Activated T-cell treated with anti-CD3 and anti-CD28 coated beads, Interleukin-2, amount 50 U/mL, for 24 hours (primary cell): ENCODE measurements around the gene ZNF219.
"Not testable (repeated sequence)": the region's sequence is repeated elsewhere in the genome, so short reads cannot be mapped to it uniquely, and the experiment has no call there.

Experiments used
- DNase-seq: peaks from one replicate; pipeline ENCODE4 v3.0.0-alpha.2; 2020
- H3K27ac Mint-ChIP-seq: 2 replicates; pipeline ENCODE4 v1.8.0; 2020; ENCODE audit warnings: mild to moderate bottlenecking, mixed read lengths
- H3K27me3 Mint-ChIP-seq: 2 replicates; pipeline ENCODE4 v1.8.0; 2020; ENCODE audit warnings: mixed read lengths
- H3K36me3 Mint-ChIP-seq: 2 replicates; pipeline ENCODE4 v1.8.0; 2020; ENCODE audit warnings: low read depth, mixed read lengths
- H3K4me1 Mint-ChIP-seq: 2 replicates; pipeline ENCODE4 v1.8.0; 2020; ENCODE audit warnings: low read depth, mixed read lengths
- H3K4me3 Mint-ChIP-seq: 2 replicates; pipeline ENCODE4 v1.8.0; 2020; ENCODE audit warnings: mild to moderate bottlenecking, moderate library complexity, mixed read lengths
- H3K9me3 Mint-ChIP-seq: 2 replicates; pipeline ENCODE4 v1.8.0; 2020; ENCODE audit warnings: mixed read lengths

Gene ZNF219

GRCh38 chr14:21055432-21056117 lies 42.9 kb downstream of the ZNF219 start:
- H3K36me3 Mint-ChIP-seq: no peaks in the 10 kb centered on the region
- H3K4me1 Mint-ChIP-seq: peaks cover 3% of the 10 kb centered on the region
- H3K27me3 Mint-ChIP-seq: peaks cover 13% of the 10 kb centered on the region
- DNase-seq: no peak
- H3K27ac Mint-ChIP-seq: no peak overlapping the region
- no peak overlapping the region for H3K4me3 Mint-ChIP-seq
- H3K9me3 Mint-ChIP-seq: no peaks in the 10 kb centered on the region

- Mint-ChIP-seq H3K4me3 (no peak overlapping the region), H3K27me3 (peaks cover 10% of the 10 kb centered on the region), H3K4me1 (peaks cover 3% of the 10 kb centered on the region), H3K36me3 (no peaks in the 10 kb centered on the region), H3K27ac (no peak overlapping the region), H3K9me3 (no peaks in the 10 kb centered on the region)
- no peak for DNase-seq
Measured at GRCh38 chr14:21054768-21055145, 43.7 kb downstream of the ZNF219 start.

DNA sequence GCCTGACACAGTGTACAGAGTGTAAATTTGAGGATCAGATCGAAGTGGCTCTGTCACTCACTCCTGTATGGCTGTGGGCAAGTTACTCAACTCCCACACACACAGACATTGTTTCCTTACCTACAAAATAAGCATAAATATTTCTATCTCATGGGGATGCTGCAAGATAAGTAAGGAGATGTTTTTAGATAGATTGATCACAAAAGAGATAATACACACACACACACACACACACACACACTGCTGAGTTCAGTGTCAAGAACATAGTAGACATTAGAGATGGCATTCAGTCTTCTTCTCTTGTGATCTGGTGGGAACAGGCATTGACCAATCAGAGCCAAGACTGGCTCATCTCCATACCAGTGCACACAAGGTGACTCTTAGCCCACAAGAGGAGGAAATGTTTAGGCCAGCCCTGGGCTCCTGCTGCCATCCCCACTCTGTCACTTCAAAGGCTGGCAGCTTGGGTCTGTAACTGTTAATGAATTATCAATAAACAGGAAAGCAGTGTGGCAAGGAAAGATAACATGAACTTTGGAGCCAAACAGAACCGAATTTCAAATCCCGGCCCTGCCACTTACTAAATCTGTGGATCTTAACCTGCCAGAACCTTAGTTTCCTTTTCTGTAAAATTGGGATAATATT lies 44.2 kb downstream of the ZNF219 start:
- Mint-ChIP-seq H3K9me3 (no peaks in the 10 kb centered on the region), H3K4me1 (peaks cover 3% of the 10 kb centered on the region), H3K27me3 (peaks cover 9% of the 10 kb centered on the region), H3K36me3 (no peaks in the 10 kb centered on the region), H3K4me3 (no peak overlapping the region), H3K27ac (no peak overlapping the region)
- no peak for DNase-seq

DNA sequence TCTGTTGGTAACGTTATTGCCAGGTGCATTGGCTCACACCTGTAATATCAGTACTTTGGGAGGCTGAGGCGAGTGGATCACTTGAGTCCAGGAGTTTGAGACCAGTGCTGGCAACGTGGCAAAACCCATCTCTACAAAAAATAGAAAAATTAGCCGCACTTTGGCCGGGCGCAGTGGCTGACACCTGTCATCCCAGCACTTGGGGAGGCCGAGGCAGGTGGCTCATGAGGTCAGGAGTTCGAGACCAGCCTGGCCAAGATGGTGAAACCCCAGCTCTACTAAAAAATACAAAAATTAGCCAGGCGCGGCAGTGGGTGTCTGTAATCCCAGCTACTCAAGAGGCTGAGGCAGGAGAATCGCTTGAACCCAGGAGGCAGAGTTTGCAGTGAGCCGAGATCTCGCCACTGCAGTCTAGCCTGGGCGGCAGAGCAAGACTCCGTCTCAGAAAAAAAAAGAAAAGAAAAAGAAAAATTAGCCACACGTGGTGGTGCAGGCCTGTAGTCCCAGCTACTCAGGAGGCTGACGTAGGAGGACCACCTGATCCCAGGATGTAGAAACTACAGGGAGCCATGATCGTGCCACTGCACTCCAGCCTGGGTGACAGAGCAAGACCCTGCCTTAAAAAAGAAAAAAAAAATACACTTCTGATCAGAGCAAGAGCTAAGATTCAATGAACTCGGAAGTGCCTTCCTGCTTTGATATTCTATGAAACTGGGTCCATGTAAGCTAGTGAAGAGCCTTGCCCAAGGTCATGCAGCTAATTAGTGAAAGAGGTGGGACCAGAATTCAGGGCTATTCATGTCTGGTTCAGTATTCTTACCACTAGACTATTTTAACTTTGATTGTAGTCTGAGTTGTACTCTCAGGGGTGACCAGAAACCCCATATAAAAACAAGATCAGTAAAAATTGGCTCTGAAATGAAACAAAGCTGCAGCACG lies 45.0 kb downstream of the ZNF219 start:
- H3K9me3 Mint-ChIP-seq: no peaks in the 10 kb centered on the region
- H3K27ac Mint-ChIP-seq: no peak overlapping the region
- H3K4me1 Mint-ChIP-seq: peaks cover 3% of the 10 kb centered on the region
- no peaks in the 10 kb centered on the region for H3K36me3 Mint-ChIP-seq
- H3K4me3 Mint-ChIP-seq: no peak overlapping the region
- peaks cover 11% of the 10 kb centered on the region for H3K27me3 Mint-ChIP-seq
- DNase-seq: no peak

GRCh38 chr14:21050597-21050996 lies 47.9 kb downstream of the ZNF219 start:
- peaks cover 16% of the 10 kb centered on the region for H3K27me3 Mint-ChIP-seq
- no peak overlapping the region for H3K27ac Mint-ChIP-seq
- H3K36me3 Mint-ChIP-seq: no peaks in the 10 kb centered on the region
- H3K4me3 Mint-ChIP-seq: no peak overlapping the region
- H3K9me3 Mint-ChIP-seq: no peaks in the 10 kb centered on the region
- DNase-seq: no peak
- peaks cover 3% of the 10 kb centered on the region for H3K4me1 Mint-ChIP-seq

- H3K36me3 Mint-ChIP-seq: no peaks in the 10 kb centered on the region
- no peaks in the 10 kb centered on the region for H3K9me3 Mint-ChIP-seq
- H3K27ac Mint-ChIP-seq: no peak overlapping the region
- DNase-seq: no peak
- H3K4me3 Mint-ChIP-seq: no peak overlapping the region
- H3K27me3 Mint-ChIP-seq: peaks cover 19% of the 10 kb centered on the region
- H3K4me1 Mint-ChIP-seq: peaks cover 7% of the 10 kb centered on the region
Measured at GRCh38 chr14:21049271-21049673, 49.2 kb downstream of the ZNF219 start.

GRCh38 chr14:21048638-21049037 lies 49.8 kb downstream of the ZNF219 start:
- DNase-seq: no peak
- Mint-ChIP-seq H3K36me3 (no peaks in the 10 kb centered on the region), H3K27me3 (peaks cover 19% of the 10 kb centered on the region), H3K9me3 (no peaks in the 10 kb centered on the region), H3K4me3 (no peak overlapping the region), H3K27ac (no peak overlapping the region), H3K4me1 (peaks cover 7% of the 10 kb centered on the region)

GRCh38 chr14:21047378-21047781 lies 51.1 kb downstream of the ZNF219 start:
- no peaks in the 10 kb centered on the region for H3K36me3 Mint-ChIP-seq

DNA sequence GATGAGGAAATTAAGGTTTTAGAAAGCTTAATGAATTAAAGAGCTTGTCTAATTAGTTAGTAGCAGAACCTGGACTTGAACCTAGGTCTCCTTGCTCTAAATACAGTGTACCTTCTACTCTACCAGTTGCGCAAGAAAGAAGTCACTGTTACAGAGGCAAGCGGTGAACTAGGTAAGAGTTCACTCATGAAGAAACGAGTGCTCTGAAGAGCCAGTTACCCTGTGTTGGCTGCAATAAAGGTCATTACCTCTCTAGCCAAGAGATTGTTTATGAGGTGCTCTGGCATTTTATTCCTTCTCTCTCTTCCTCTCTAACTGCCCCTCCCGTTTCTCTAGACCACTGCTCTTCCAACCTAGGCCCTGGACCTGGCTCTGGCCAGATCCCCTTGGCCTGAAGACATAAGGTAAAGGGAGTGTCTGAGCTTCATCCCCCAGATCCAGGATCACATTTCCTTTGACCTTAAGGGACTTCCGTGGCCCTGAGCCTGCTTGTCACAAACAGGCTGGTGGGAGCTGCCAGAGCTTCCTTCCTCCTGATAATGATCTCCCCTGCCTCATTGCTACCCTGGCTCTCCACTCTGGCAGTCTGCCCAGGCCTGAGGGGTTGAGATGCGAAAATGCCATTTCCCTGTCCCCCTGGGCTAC lies 54.4 kb downstream of the ZNF219 start:
- DNase-seq: no peak
- Mint-ChIP-seq H3K4me3 (no peak overlapping the region), H3K36me3 (no peaks in the 10 kb centered on the region), H3K9me3 (no peaks in the 10 kb centered on the region), H3K27ac (no peak overlapping the region), H3K27me3 (peaks cover 17% of the 10 kb centered on the region), H3K4me1 (peaks cover 7% of the 10 kb centered on the region)

More at GRCh38 chr14:21047378-21047781, 51.1 kb downstream of the ZNF219 start:
- DNase-seq: no peak
- Mint-ChIP-seq H3K4me1 (peaks cover 7% of the 10 kb centered on the region), H3K27ac (no peak overlapping the region), H3K27me3 (peaks cover 27% of the 10 kb centered on the region), H3K4me3 (no peak overlapping the region), H3K9me3 (no peaks in the 10 kb centered on the region)

GRCh38 chr14:21043387-21043973 lies 55.0 kb downstream of the ZNF219 start:
- Mint-ChIP-seq H3K4me3 (no peak overlapping the region), H3K27me3 (peaks cover 16% of the 10 kb centered on the region), H3K4me1 (peaks cover 7% of the 10 kb centered on the region), H3K9me3 (no peaks in the 10 kb centered on the region), H3K36me3 (no peaks in the 10 kb centered on the region), H3K27ac (no peak overlapping the region)
- no peak for DNase-seq

DNA sequence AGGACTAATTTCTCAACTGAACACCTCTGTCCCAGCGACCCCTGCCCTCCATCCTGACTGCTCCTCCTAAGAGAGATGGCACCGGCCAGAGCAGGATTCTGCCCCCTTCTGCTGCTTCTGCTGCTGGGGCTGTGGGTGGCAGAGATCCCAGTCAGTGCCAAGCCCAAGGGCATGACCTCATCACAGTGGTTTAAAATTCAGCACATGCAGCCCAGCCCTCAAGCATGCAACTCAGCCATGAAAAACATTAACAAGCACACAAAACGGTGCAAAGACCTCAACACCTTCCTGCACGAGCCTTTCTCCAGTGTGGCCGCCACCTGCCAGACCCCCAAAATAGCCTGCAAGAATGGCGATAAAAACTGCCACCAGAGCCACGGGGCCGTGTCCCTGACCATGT lies 55.5 kb downstream of the ZNF219 start:
- no peak overlapping the region for H3K4me3 Mint-ChIP-seq
- no peaks in the 10 kb centered on the region for H3K36me3 Mint-ChIP-seq
- H3K27ac Mint-ChIP-seq: no peak overlapping the region
- H3K4me1 Mint-ChIP-seq: peaks cover 7% of the 10 kb centered on the region
- no peaks in the 10 kb centered on the region for H3K9me3 Mint-ChIP-seq
- no peak for DNase-seq
- peaks cover 13% of the 10 kb centered on the region for H3K27me3 Mint-ChIP-seq

GRCh38 chr14:21041676-21042433 lies 56.6 kb downstream of the ZNF219 start, which contains the start of gene RNASE7:
Gene RNASE7, plus strand, starts transcription at chr14:21042362. Its CDS starts 631 bp downstream, at chr14:21042993.
- H3K9me3 Mint-ChIP-seq: no peaks in the 10 kb centered on the region
- H3K4me3 Mint-ChIP-seq: no peak within 1 kb of the TSS
- DNase-seq: no peak
- peaks cover 10% of the 10 kb centered on the region for H3K27me3 Mint-ChIP-seq
- no peaks in the 10 kb centered on the region for H3K36me3 Mint-ChIP-seq
- H3K4me1 Mint-ChIP-seq: peaks cover 7% of the 10 kb centered on the region
- no peak within 1 kb of the TSS for H3K27ac Mint-ChIP-seq

- H3K36me3 Mint-ChIP-seq, H3K27ac Mint-ChIP-seq, H3K4me3 Mint-ChIP-seq, DNase-seq, H3K4me1 Mint-ChIP-seq, H3K9me3 Mint-ChIP-seq: not testable (repeated sequence)
- peaks cover 10% of the 10 kb centered on the region for H3K27me3 Mint-ChIP-seq
Measured at GRCh38 chr14:21040941-21041340, 57.5 kb downstream of the ZNF219 start.
